CD8-positive, alpha-beta memory T cell (primary cell): Measurements from ENCODE around the gene AGAP6. TPM values are rescaled to one million over a fixed set of nuclear protein-coding genes. Genes with fewer than 3 reads are reported as not detected.
"Not testable (repeated sequence)": the region's sequence is repeated elsewhere in the genome, so short reads cannot be mapped to it uniquely, and the experiment has no call there.

Experiments
- CTCF ChIA-PET: fragments of 350-600 bp; sonication (Branson Sonifier 250); formaldehyde crosslinking; loops from one replicate; lab custom pipeline; 2021; ENCODE audit warnings: antibody characterized with exemption; lab: Charles Lee
- POLR2A ChIA-PET: fragments of 350-600 bp; sonication (Branson Sonifier 250); formaldehyde crosslinking; loops from one replicate; lab custom pipeline; 2021; ENCODE audit warnings: antibody characterized with exemption; lab: Charles Lee
- DNase-seq, 5 donors: peaks; one replicate each; pipeline versions ENCODE4 v3.0.0 to v3.0.0-alpha.2; 2020 to 2022; ENCODE audit warnings: mixed read lengths in 1 of 5
- H3K27ac ChIP-seq: one replicate; pipeline ENCODE4 v1.7.0; 2013; ENCODE audit warnings: low read depth, mild to moderate bottlenecking, low read length, moderate library complexity
- H3K27me3 ChIP-seq: 2 replicates; pipeline ENCODE4 v1.7.0; 2013; ENCODE audit warnings: low read length, mild to moderate bottlenecking; ENCODE audit not compliant: insufficient read depth, poor library complexity, severe bottlenecking
- H3K36me3 ChIP-seq: 2 replicates; pipeline ENCODE4 v1.7.0; 2013; ENCODE audit warnings: mild to moderate bottlenecking, low read length, moderate library complexity; ENCODE audit not compliant: insufficient read depth
- H3K4me1 ChIP-seq: 2 replicates; pipeline ENCODE4 v1.7.0; 2013; ENCODE audit warnings: mild to moderate bottlenecking, low read length, moderate library complexity; ENCODE audit not compliant: insufficient read depth
- H3K4me3 ChIP-seq: 2 replicates; pipeline ENCODE4 v1.7.0; 2013; ENCODE audit warnings: mild to moderate bottlenecking, low read length
- H3K9me3 ChIP-seq: 2 replicates; pipeline ENCODE4 v1.7.0; 2013; ENCODE audit warnings: mild to moderate bottlenecking, low read length
- H3K27ac Mint-ChIP-seq, 8 donors: one replicate each; pipeline ENCODE4 v1.8.0; 2020 to 2021; ENCODE audit warnings: mixed read lengths in 8 of 8, mild to moderate bottlenecking in 6 of 8, inconsistent platforms in 3 of 8, moderate library complexity in 3 of 8
- H3K27me3 Mint-ChIP-seq, 2 donors: one replicate each; pipeline ENCODE4 v1.8.0; 2020 to 2021; ENCODE audit warnings: mixed read lengths in 2 of 2, mild to moderate bottlenecking in 1 of 2, moderate library complexity in 1 of 2
- H3K36me3 Mint-ChIP-seq, 3 donors: one replicate each; pipeline ENCODE4 v1.8.0; 2020 to 2021; ENCODE audit warnings: mixed read lengths in 3 of 3, inconsistent platforms in 1 of 3, mild to moderate bottlenecking in 1 of 3
- H3K4me1 Mint-ChIP-seq, 3 donors: one replicate each; pipeline ENCODE4 v1.8.0; 2020 to 2021; ENCODE audit warnings: mixed read lengths in 3 of 3, inconsistent platforms in 1 of 3, mild to moderate bottlenecking in 1 of 3
- H3K4me3 Mint-ChIP-seq, 7 donors: one replicate each; pipeline ENCODE4 v1.8.0; 2020 to 2021; ENCODE audit warnings: mixed read lengths in 7 of 7, mild to moderate bottlenecking in 6 of 7, moderate library complexity in 4 of 7, inconsistent platforms in 2 of 7
- H3K9me3 Mint-ChIP-seq, 5 donors: one replicate each; pipeline ENCODE4 v1.8.0; 2020 to 2022; ENCODE audit warnings: mixed read lengths in 5 of 5, mild to moderate bottlenecking in 3 of 5, moderate library complexity in 2 of 5, inconsistent platforms in 1 of 5
- polyA plus RNA-seq: library from polyadenylated mRNA; unstranded; fragments of 300-500 nt; fragmentation: Illumina TruSeq; gene quantifications from one replicate; pipeline ENCODE4 v1.2.3, GENCODE V29; 2021
- total RNA-seq, 2 experiments: library from RNA; stranded (reverse); gene quantifications; one replicate each; pipeline ENCODE4 v1.2.3, GENCODE V29; 2021

AGAP6 gene
- 10 to 100 TPM; 14.3 to 14.8 TPM for total RNA-seq
- polyA plus RNA-seq, result 1.8 TPM

DNA sequence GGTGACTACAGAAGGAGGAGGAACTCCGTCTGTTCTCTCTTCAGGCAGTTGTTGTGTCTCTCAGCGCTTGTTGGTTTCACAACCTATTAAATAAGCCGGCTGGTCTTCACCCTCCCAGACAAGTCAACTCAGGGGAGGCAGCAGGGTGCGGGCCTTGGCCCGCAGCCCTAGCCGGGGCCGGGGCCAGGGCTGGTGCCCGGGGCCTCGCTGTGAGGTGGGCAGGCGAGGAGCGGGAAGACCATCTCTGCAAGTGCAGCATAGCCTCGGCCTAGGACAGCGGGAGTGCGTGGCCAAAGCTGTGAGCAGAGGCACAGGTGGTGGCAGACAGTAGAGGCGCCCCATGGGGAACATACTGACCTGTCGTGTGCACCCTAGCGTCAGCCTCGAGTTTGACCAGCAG is at the start of gene AGAP6:
Gene AGAP6, plus strand, starts transcription at position 31 of the 400 bp plus-strand sequence. Its CDS starts 310 bp downstream, at position 341.
- CTCF ChIA-PET, H3K4me1 ChIP-seq, H3K27me3 Mint-ChIP-seq, H3K27ac ChIP-seq, H3K9me3 ChIP-seq, H3K4me1 Mint-ChIP-seq, DNase-seq, H3K9me3 Mint-ChIP-seq, POLR2A ChIA-PET, H3K4me3 Mint-ChIP-seq, H3K36me3 ChIP-seq, H3K4me3 ChIP-seq, H3K27me3 ChIP-seq: not testable (repeated sequence)
- Mint-ChIP-seq H3K36me3 (peaks cover 0 to 24% (median 4%) of the 10 kb centered on the region in 3 donors), H3K27ac (peak within 1 kb of the TSS in 1 of 8 donors; percentile 32)

DNA sequence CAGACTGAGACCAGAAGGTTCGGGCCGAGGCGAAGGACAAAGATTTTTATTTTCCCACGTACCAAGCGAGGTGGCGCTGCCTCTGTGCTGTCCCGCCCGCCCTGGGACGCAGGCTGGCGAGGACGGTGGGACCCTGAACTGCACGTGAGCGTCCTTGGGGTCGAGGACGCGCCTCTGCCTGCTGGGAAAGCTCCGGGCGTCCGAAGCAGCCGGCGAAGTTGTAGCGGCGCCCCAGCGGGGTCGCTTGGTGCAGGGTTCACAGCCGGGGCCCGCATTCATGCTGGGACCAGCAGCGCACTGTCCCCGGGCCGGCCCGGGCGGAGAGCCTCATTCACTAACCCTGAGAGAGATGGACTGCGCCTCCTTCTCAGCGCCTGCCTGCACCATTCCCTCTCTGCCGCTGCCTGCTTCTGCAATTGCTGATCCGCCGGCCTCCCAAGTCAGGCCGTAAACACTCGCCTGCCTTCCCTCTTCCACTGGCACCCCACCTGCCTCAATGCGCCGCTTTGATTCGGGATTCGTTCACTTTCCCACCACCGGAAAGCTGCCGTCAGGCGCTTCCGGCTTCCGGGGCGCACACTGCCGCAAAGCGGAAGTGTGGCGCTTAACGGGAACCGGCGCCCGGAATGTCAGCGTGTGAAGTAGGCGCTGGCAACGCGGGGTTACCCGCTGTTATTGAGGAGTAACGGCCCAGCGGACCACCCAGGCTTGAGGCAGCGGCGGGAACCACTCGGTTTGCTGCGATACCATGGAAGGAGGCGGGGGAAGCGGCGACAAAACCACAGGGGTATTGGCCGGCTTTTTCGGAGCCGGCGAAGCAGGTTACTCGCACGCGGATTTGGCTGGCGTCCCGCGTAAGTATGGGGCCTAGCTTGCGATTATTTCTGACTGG is 46.5 kb upstream of the AGAP6 start, which contains the start of the genes PARG and TIMM23B:
Gene PARG, minus strand, starts transcription at position 581 of the 892 bp plus-strand sequence. Its CDS starts 302 bp downstream, at position 279.
Gene TIMM23B, plus strand, starts transcription at position 607 of the 892 bp plus-strand sequence. Its CDS starts 142 bp downstream, at position 749.
- peak within 1 kb of the TSS; percentile 93 for H3K4me3 ChIP-seq
- H3K27me3 ChIP-seq, H3K36me3 ChIP-seq, CTCF ChIA-PET, H3K9me3 ChIP-seq, H3K27me3 Mint-ChIP-seq, H3K9me3 Mint-ChIP-seq: not testable (repeated sequence)
- peak within 1 kb of the TSS; percentile 69 for H3K27ac ChIP-seq
- Mint-ChIP-seq H3K4me3 (peak within 1 kb of the TSS; percentile 97 to 100 (median 100)), H3K36me3 (peaks cover 0 to 21% (median 0%) of the 10 kb centered on the region in 3 donors), H3K4me1 (peaks cover 35 to 58% (median 39%) of the 10 kb centered on the region in 3 donors), H3K27ac (peak within 1 kb of the TSS; percentile 88 to 98 (median 96))
- H3K4me1 ChIP-seq, result peaks cover 10% of the 10 kb centered on the region
- POLR2A ChIA-PET, result interaction anchor here (0.5 kb wide), 1 partner anchor 15 kb away, joined by 4 read pairs; no protein-coding TSS in a partner anchor
- DNase-seq, result peak; percentile 72 to 87 (median 84)

DNA sequence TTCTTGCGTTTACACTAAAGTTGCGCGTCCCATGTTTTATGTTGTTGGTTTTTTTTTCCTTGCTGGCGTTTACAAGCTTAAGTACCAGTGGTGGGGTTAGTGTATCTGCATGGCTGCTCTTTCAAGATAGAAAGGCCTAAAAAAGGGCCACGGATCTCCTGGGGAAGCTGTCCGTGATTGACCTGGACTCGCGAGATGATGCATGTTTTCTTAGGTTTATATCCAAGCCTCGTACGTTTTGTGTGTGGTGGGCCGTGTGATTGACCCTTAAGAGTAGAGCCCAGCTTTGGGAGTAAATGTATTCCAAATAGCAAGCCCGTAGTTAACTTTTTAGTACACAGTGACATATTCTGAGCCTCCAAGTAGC is 45.9 kb upstream of the AGAP6 start:
- CTCF ChIA-PET, H3K9me3 ChIP-seq, H3K36me3 ChIP-seq, H3K27me3 ChIP-seq, H3K27me3 Mint-ChIP-seq, H3K9me3 Mint-ChIP-seq, DNase-seq: not testable (repeated sequence)
- Mint-ChIP-seq H3K4me3 (peak overlapping the region; percentile 97 to 100 (median 100)), H3K27ac (peak overlapping the region; percentile 88 to 98 (median 96)), H3K36me3 (peaks cover 0 to 25% (median 0%) of the 10 kb centered on the region in 3 donors), H3K4me1 (peaks cover 35 to 58% (median 38%) of the 10 kb centered on the region in 3 donors)
- peak overlapping the region; percentile 69 for H3K27ac ChIP-seq
- peaks cover 10% of the 10 kb centered on the region for H3K4me1 ChIP-seq
- POLR2A ChIA-PET, result interaction anchor here (0.5 kb wide), 1 partner anchor 14 kb away, joined by 4 read pairs; no protein-coding TSS in a partner anchor
- H3K4me3 ChIP-seq, result peak overlapping the region; percentile 93

- Mint-ChIP-seq H3K36me3 (peaks cover 0 to 29% (median 0%) of the 10 kb centered on the region in 3 donors), H3K4me3 (peak overlapping the region in 5 of 7 donors; percentile 5 to 100 (median 27)), H3K4me1 (peaks cover 33 to 51% (median 40%) of the 10 kb centered on the region in 3 donors), H3K27ac (peak overlapping the region in 3 of 8 donors; percentile 45 to 57 (median 56))
- H3K27ac ChIP-seq, H3K27me3 Mint-ChIP-seq, POLR2A ChIA-PET, H3K36me3 ChIP-seq, H3K27me3 ChIP-seq, H3K9me3 ChIP-seq, H3K9me3 Mint-ChIP-seq, DNase-seq, H3K4me3 ChIP-seq, CTCF ChIA-PET: not testable (repeated sequence)
- peaks cover 10% of the 10 kb centered on the region for H3K4me1 ChIP-seq
Observed at GRCh38 chr10:49943607-49944006, 44.6 kb upstream of the AGAP6 start.

- H3K4me3 Mint-ChIP-seq, POLR2A ChIA-PET, H3K36me3 ChIP-seq, H3K27me3 Mint-ChIP-seq, H3K9me3 ChIP-seq, DNase-seq, H3K4me1 ChIP-seq, H3K9me3 Mint-ChIP-seq, H3K4me3 ChIP-seq, H3K27ac Mint-ChIP-seq, CTCF ChIA-PET, H3K27me3 ChIP-seq, H3K27ac ChIP-seq: not testable (repeated sequence)
- Mint-ChIP-seq H3K4me1 (peaks cover 17 to 33% (median 18%) of the 10 kb centered on the region in 3 donors), H3K36me3 (peaks cover 0 to 35% (median 0%) of the 10 kb centered on the region in 3 donors)
Observed at GRCh38 chr10:49948142-49948541, 40.1 kb upstream of the AGAP6 start.

DNA sequence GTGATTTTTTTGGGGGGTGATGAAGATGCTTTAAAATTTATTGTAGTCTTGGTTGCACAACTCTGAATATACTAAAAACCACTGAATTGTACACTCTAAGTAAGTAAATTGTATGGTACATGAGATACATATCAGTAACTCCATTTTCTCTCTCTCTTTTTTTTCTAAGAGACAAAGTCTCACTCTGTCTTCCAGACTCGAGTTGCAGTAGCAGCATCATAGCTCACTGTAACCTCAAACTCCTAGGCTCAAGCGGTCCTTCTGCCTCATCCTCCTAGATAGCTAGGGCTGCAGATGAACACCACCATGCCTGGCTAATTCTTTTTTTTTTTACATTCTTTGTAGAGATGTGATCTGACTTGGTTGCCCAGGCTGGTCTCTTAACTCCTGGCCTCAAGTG is 39.5 kb upstream of the AGAP6 start:
- H3K27me3 ChIP-seq, DNase-seq, POLR2A ChIA-PET, H3K27ac Mint-ChIP-seq, H3K4me1 ChIP-seq, H3K36me3 ChIP-seq, H3K27ac ChIP-seq, H3K27me3 Mint-ChIP-seq, CTCF ChIA-PET, H3K4me3 ChIP-seq, H3K4me3 Mint-ChIP-seq, H3K9me3 ChIP-seq, H3K9me3 Mint-ChIP-seq: not testable (repeated sequence)
- Mint-ChIP-seq H3K4me1 (peaks cover 13 to 31% (median 15%) of the 10 kb centered on the region in 3 donors), H3K36me3 (peaks cover 0 to 38% (median 0%) of the 10 kb centered on the region in 3 donors)

- H3K36me3 ChIP-seq, H3K27ac ChIP-seq, DNase-seq, H3K4me3 Mint-ChIP-seq, H3K9me3 Mint-ChIP-seq, H3K27me3 ChIP-seq, H3K9me3 ChIP-seq, CTCF ChIA-PET, H3K4me1 ChIP-seq, H3K27me3 Mint-ChIP-seq, H3K27ac Mint-ChIP-seq, H3K4me3 ChIP-seq, POLR2A ChIA-PET: not testable (repeated sequence)
- peaks cover 11 to 21% (median 16%) of the 10 kb centered on the region in 3 donors for H3K4me1 Mint-ChIP-seq
- peaks cover 0 to 46% (median 5%) of the 10 kb centered on the region in 3 donors for H3K36me3 Mint-ChIP-seq
Observed at GRCh38 chr10:49952006-49952405, 36.2 kb upstream of the AGAP6 start.

DNA sequence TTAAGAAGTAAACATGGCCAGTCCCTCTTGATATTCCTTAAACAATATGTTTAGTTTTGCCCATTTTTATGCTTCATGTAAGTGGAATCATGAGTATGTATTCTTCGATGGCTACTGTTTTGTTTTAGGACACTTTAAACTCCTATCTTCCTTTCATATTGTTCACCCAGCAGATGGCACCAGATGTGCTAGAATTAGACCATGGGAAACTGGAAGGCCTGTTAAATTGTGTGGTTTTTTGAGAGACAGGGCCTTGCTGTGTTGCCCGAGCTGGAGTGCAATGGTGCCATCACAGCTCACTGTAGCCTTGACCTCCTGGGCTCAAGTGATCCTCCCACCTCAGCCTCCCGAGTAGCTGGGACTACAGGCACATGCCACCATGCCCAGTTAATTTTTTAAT is 35.1 kb upstream of the AGAP6 start:
- peaks cover 13 to 21% (median 16%) of the 10 kb centered on the region in 3 donors for H3K4me1 Mint-ChIP-seq
- H3K9me3 Mint-ChIP-seq, DNase-seq, H3K4me3 ChIP-seq, H3K27ac Mint-ChIP-seq, CTCF ChIA-PET, POLR2A ChIA-PET, H3K27ac ChIP-seq, H3K4me3 Mint-ChIP-seq, H3K9me3 ChIP-seq, H3K27me3 Mint-ChIP-seq, H3K36me3 ChIP-seq, H3K4me1 ChIP-seq, H3K27me3 ChIP-seq: not testable (repeated sequence)
- H3K36me3 Mint-ChIP-seq, result peaks cover 0 to 48% (median 8%) of the 10 kb centered on the region in 3 donors
